ENCODE measurements around the gene LMBRD1.

Gene LMBRD1

DNA sequence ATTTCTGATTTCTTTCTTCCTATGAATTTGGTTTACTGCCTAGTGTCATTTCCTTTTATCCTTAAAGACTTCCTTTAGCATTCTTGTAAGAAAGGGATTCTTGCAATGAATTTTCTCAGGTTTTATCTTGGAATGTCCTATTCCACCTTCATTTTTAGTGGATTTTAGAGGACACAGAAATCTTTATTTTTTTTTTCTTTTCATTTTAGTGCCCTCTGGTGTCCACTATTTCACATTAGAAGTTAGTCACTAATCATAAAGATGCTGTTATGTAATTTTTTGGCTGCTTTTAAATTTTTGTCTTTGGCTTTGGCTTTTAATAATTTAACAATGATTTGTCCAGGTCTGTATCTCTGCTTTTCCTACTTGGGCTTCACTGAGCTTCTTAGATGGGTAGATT, 28.1 kb downstream of the LMBRD1 start:
- Histone ChIP-seq H3K9me3 (ENCODE audit: control insufficient read depth, low read length) (no peaks in the 10 kb centered on the region), H2AFZ (no peak overlapping the region), H3K27me3 (ENCODE audit: control insufficient read depth, insufficient read depth, low read length) (no peaks in the 10 kb centered on the region), H3K4me1 (peaks cover 7% of the 10 kb centered on the region), H3K79me2 (peaks cover 13% of the 10 kb centered on the region), H3K36me3 (ENCODE audit: control insufficient read depth, insufficient read depth, low read length) (no peaks in the 10 kb centered on the region), H3K27ac (no peak overlapping the region), H3K4me2 (ENCODE audit: low read length) (no peak overlapping the region), H3K9ac (no peak overlapping the region), H3K4me3 (ENCODE audit: low read depth, low read length) (no peak overlapping the region)
- TF ChIP-seq CTCF (IDR thresholded peaks at IDR 0.05), result no peak

DNA sequence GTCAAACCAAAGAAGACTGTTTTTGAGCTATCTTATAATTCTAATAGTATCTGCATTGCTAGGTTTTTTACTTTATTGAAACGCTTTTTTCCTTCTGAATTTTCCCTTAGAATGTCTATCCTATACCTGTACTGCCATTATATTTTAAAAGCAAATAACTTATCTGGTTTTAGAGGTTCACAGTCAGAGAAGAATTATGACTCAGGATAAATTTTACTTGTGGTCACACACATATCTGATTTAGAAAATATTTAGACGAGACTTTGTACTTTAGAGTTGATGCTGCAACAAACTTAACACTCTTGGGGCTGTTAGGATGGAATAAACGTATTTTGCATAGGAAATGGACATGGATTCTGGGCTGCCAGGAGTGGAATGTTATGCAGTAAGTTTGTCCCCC, 33.0 kb downstream of the LMBRD1 start:
- no peaks in the 10 kb centered on the region for H3K36me3 ChIP-seq (ENCODE audit: control insufficient read depth, insufficient read depth, low read length)
- H3K9ac ChIP-seq, result no peak overlapping the region
- H3K4me1 ChIP-seq, result no peaks in the 10 kb centered on the region
- no peaks in the 10 kb centered on the region for H3K27me3 ChIP-seq (ENCODE audit: control insufficient read depth, insufficient read depth, low read length)
- no peaks in the 10 kb centered on the region for H3K9me3 ChIP-seq (ENCODE audit: control insufficient read depth, low read length)
- peaks cover 6% of the 10 kb centered on the region for H3K79me2 ChIP-seq
- H2AFZ ChIP-seq, result no peak overlapping the region
- H3K27ac ChIP-seq, result no peak overlapping the region
- TF ChIP-seq CTCF (IDR thresholded peaks at IDR 0.05), result no peak
- no peak overlapping the region for H3K4me3 ChIP-seq (ENCODE audit: low read depth, low read length)
- no peak overlapping the region for H3K4me2 ChIP-seq (ENCODE audit: low read length)

DNA sequence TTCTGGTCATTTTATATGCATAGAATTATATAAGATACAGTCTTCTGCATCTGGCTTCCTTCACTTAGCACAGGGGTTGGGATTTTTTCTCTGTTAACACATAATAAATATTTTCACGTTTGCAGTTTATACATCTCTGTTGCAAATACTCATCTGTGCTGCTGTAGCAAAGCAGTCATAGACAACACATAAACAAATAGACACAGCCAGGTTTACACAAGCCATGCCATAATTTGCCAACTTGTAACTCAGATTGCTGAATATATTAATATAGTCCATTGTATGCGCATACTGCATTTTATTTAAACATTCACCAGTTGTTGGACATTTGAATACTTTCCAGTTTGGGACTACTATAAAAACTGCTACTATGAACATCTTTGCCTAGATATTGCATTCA, 35.0 kb downstream of the LMBRD1 start:
- TF ChIP-seq CTCF (IDR thresholded peaks at IDR 0.05), result no peak
- Histone ChIP-seq H3K79me2 (peaks cover 8% of the 10 kb centered on the region), H3K9me3 (ENCODE audit: control insufficient read depth, low read length) (no peaks in the 10 kb centered on the region), H3K36me3 (ENCODE audit: control insufficient read depth, insufficient read depth, low read length) (no peaks in the 10 kb centered on the region), H3K4me1 (no peaks in the 10 kb centered on the region), H3K27me3 (ENCODE audit: control insufficient read depth, insufficient read depth, low read length) (no peaks in the 10 kb centered on the region), H3K4me2 (ENCODE audit: low read length) (no peak overlapping the region), H3K4me3 (ENCODE audit: low read depth, low read length) (no peak overlapping the region), H2AFZ (no peak overlapping the region), H3K27ac (no peak overlapping the region), H3K9ac (no peak overlapping the region)

DNA sequence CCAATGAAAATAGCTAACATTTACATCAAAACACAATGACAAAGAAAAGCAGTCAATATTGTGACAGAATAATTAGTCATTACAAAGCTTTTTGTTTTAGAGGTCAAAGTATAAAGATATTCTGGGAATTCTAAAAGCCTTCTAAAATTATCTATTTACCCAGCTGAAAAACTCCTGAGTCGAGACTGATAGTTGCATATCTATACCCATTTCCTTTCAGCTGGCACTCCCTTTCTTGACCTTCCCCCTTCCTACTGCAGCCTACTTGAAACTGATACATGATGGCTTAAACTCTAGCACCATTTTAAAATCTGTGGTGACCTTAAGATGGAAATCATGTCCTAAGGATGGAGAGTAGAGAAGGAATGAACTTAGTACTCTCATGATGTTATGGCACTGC, 38.6 kb downstream of the LMBRD1 start:
- no peak for TF ChIP-seq CTCF (IDR thresholded peaks at IDR 0.05)

DNA sequence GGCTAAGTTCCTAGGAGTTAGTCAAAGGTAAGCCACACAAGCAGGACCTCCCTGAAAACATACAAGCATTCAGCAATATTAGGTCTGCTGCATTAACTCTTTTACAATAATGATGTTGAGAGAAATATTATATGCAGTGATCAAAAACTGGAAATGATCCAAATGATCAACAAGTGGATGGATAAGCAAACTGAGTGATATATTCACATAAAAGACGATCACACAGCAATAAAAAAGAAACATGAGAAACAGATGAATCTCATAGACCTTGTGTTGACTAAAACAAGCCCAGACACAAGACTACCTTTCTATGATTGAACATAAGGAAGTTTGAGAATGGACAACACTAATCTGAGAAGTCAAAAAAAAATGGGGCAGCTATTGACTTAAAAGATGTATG, 39.9 kb downstream of the LMBRD1 start:
- H3K36me3 ChIP-seq (ENCODE audit: control insufficient read depth, insufficient read depth, low read length), result no peaks in the 10 kb centered on the region
- no peaks in the 10 kb centered on the region for H3K9me3 ChIP-seq (ENCODE audit: control insufficient read depth, low read length)
- no peak overlapping the region for H3K4me3 ChIP-seq (ENCODE audit: low read depth, low read length)
- H3K4me2 ChIP-seq (ENCODE audit: low read length), result no peak overlapping the region
- no peak overlapping the region for H2AFZ ChIP-seq
- H3K4me1 ChIP-seq, result no peaks in the 10 kb centered on the region
- H3K79me2 ChIP-seq, result peaks cover 9% of the 10 kb centered on the region
- no peak overlapping the region for H3K27ac ChIP-seq
- no peaks in the 10 kb centered on the region for H3K27me3 ChIP-seq (ENCODE audit: control insufficient read depth, insufficient read depth, low read length)
- H3K9ac ChIP-seq, result no peak overlapping the region
- TF ChIP-seq CTCF (IDR thresholded peaks at IDR 0.05), result no peak

More for the DNA sequence above, 38.6 kb downstream of the LMBRD1 start:
- H3K79me2 ChIP-seq, result peaks cover 14% of the 10 kb centered on the region
- H3K4me2 ChIP-seq (ENCODE audit: low read length), result no peak overlapping the region
- no peak overlapping the region for H3K27ac ChIP-seq
- H3K4me1 ChIP-seq, result no peaks in the 10 kb centered on the region
- H3K9ac ChIP-seq, result no peak overlapping the region
- no peaks in the 10 kb centered on the region for H3K27me3 ChIP-seq (ENCODE audit: control insufficient read depth, insufficient read depth, low read length)
- no peak overlapping the region for H2AFZ ChIP-seq
- H3K4me3 ChIP-seq (ENCODE audit: low read depth, low read length), result no peak overlapping the region
- no peaks in the 10 kb centered on the region for H3K36me3 ChIP-seq (ENCODE audit: control insufficient read depth, insufficient read depth, low read length)
- H3K9me3 ChIP-seq (ENCODE audit: control insufficient read depth, low read length), result no peaks in the 10 kb centered on the region

All from parathyroid adenoma (tissue), 2 donors.